ENCODE data around the gene GTPBP3.
A peak's percentile ranks its signal among the peaks of the same experiment; 100 is the strongest.
"Not testable (repeated sequence)": the region's sequence is repeated elsewhere in the genome, so short reads cannot be mapped to it uniquely, and the experiment has no call there.

The GTPBP3 gene

DNA sequence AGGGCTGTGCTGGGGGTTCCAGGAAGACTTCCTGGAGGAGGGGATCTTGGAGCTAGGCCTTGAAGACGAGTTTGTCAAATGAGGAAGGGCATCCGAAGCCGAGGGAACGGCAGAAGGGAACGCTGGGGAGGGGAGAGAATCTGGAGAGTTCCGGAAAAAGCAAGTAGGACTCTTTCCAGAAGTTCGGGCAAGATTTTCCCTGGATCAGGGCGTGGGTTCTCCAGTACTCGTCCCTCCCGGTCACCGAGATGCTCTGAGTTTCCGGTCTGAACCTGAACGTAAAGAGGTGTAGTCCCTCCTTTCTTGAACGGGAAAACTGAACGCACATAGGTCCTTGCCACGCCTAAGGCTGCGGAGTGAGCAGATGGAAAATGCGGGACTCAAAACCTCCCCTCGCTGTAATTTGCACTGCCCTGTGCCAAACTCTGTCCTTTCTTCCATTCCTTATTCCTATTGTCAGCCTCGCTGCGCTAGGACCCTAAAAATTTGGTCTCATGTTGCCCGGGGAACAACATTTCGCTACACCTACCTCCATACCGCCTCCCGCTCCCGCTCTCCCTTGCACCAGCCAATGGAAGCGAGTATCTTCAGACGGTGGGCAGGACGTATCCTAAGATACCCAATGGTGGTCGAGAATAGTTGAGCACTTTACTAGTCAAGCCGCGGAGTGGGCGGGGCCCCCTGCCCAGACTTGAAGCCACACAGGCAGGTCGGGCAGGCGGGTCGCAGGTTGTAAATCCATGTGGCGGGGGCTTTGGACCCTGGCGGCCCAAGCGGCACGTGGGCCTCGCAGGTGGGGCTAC lies at the start of gene GTPBP3:
Gene GTPBP3, plus strand, starts transcription at position 682 of the 803 bp plus-strand sequence. Its CDS starts 59 bp downstream, at position 741.
- peak; percentile 99 for DNase-seq

GRCh38 chr19:17289489-17289888 lies 47.9 kb upstream of the GTPBP3 start:
- DNase-seq = no peak

DNA sequence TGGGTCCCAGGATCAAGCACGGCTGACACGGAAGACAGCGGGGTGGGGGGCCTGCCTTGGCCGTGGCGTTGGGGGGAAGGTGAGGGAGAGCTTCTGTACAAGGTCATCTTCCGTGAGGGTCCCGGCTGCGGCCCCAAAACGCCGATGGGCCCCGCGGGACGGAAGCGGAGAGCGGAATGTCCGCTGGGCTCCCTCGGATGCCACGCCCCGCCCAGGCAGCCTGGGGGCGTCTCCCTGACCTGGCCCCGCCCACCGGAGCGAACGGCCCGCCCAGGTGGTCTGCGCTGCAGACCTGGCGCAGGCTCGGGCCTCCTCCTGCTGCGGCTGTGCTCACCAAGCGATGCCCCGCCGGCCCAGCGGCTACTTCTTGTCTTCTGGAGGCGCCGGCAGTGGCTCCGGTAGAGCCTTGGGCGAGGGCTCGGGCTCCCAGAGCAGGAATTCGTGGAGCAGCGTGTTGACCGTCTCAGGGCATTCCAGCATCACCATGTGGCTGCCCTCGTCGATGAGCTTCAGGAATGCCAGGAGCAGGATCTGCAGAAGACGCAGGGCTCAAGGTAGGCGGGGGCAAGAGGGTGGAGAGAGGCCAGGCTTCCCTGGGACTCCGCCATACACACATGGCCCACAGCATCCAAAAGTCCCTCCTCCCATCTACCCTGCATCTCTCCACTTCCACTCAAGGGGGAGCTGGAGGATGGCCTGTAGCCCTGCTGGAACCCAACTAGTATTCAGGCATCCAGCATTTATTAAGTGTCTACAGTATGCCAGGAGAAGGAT lies 44.9 kb upstream of the GTPBP3 start:
- DNase-seq = no peak

DNA sequence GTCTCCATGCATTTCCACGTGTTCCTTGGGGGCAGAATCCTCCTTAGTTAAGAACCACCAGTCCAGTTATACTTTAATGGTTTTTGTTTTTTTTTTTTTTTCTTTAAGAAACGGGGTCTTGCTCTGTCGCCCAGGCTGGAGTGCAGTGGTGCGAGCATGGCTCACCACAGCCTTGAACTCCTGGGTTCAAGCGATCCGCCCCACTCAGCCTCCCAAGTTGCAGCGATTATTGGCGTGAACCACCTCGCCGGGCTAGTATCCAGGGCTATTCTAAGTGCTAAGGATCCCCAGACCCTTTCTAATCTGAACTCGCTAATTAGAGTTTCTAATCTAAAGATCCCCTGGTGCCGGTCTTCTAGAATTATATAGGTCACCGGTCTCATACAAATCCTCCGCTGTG lies 43.7 kb upstream of the GTPBP3 start:
- DNase-seq = no peak

- DNase-seq = no peak
These were observed 43.1 kb upstream of the GTPBP3 start for GRCh38 chr19:17294051-17294891.

DNA sequence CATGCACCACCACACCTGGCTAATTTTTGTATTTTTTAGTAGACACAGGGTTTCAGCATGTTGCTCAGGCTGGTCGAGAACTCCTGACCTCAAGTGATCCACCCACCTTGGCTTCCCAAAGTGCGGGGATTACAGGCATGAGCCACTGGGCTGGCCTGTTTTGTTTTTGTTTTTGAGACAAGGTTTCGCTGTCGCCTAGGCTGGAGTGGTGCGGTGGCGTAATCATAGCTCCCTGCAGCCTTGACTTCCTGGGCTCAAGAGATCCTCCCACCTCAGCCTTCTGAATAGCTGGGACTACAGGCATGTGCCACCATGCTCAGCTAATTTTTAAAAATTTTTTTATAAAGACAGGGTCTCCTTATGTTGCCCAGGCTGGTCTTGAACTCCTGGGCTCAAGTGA lies 41.8 kb upstream of the GTPBP3 start:
- not testable (repeated sequence) for DNase-seq

- DNase-seq = no peak
These were observed 41.1 kb upstream of the GTPBP3 start for GRCh38 chr19:17296273-17296672.

GRCh38 chr19:17296976-17297375 lies 40.4 kb upstream of the GTPBP3 start:
- DNase-seq = no peak

DNA sequence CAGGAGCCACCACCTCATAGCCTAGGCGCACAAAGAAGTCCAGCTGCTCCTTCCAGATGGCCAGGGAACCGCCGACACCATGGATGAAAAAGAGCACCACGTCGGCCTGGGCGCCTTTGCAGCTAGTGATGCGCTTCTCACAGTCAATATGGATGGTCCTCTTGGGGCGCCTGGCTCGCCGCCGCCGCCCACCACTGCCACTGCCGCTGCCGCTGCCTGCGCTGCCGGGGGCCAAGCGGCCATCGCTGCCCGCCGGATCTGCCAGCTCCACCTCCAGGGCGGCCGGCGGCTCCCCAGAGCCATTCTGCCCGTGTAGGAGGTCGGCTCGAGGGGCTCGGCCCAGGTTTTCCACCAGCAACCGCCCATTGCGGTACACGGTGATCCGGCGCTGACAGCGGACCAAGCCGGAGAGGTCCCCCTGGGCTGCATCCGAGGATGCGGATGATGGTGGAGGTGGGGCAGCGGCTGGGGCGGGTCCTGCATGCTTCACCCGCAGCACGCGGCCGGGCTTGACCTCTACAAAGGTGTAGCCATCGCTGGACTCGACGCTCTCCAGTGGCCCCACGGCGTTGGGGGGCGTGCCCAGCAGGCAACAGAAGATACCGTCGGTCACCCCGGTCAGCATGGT lies 36.2 kb upstream of the GTPBP3 start:
- DNase-seq = no peak

- DNase-seq = no peak
These were observed 34.8 kb upstream of the GTPBP3 start for GRCh38 chr19:17302391-17303166.

DNA sequence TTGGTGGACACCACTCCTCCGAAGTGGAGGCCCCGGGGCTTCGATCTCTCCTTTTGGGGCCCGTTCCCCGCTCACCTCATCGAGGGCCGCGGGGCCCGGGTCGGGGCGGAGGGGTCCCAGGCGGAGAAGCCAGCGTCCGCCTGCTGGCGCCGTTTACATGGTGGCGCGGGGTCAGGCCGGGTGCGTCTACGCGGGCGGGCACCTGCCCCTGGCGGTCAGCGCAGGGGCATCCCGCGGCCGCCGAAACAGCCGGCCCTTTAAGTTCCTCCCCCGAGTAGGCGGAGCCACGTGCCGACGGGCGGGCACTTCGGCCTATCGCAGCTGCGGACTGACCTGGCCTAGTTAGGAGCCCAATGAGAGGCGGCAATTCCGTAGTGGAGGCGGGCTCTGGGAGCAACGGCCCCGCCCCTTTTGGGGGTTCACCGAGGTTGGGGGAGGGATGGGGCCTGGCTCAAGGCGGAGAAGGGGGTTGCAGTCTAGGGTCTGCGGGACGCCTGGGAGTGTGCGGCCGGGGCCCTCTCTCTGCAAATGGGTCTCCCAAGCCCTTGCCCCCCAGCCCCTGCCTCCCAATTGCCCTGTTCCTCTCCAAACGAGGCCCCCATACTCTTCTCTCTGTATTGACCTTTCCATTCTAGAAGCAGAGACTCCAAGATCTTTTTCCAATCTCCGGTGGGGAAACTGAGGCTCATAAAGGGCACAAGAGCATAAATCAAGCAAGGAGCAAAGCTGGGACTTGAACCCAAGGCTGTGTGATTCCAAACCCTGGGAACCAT lies 34.0 kb upstream of the GTPBP3 start, which contains the start of gene ABHD8:
Gene ABHD8, minus strand, starts transcription at position 259 of the 773 bp plus-strand sequence. CDS start 1,809 bp downstream, outside the sequence.
- peak; percentile 93 for DNase-seq

GRCh38 chr19:17303940-17304267 lies 33.4 kb upstream of the GTPBP3 start:
- DNase-seq = no peak

- no peak for DNase-seq
These were observed 32.8 kb upstream of the GTPBP3 start for GRCh38 chr19:17304386-17305215.

GRCh38 chr19:17305216-17305516 lies 32.2 kb upstream of the GTPBP3 start:
- DNase-seq = no peak

DNA sequence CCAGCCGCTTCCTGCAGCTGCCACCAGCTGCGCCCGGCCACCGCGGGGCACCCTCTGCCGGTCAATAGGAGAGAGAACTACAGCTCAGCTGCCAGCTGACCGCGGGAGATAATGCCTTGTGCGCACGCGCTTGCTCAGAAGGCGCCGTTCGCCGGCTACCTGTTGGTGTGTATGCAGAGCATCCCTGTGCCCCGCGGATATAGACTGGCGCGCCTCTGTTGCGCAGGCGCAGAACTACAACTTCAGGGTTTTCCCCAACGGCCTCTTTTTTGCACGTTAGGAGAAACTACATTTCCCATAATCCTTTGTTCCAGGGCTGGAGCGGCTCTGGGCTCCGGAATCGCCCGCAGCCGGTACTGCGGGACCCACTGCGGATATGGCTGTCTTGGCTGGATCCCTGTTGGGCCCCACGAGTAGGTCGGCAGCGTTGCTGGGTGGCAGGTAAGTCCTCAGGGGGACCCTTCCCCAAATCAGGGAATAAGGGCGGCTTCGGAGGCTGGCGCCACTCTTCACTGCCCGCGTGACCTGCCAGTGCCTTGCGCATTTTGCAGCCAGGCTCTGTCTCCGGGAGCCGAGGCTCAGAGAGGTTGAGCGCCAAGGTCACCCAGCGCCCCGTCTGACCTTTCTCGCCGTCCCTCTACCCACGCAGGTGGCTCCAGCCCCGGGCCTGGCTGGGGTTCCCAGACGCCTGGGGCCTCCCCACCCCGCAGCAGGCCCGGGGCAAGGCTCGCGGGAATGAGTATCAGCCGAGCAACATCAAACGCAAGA lies 31.7 kb upstream of the GTPBP3 start, which contains the start of gene MRPL34:
Gene MRPL34, plus strand, starts transcription at position 356 of the 768 bp plus-strand sequence. Its CDS starts 21 bp downstream, at position 377.
- peak; percentile 100 for DNase-seq

- DNase-seq = no peak
These were observed 31.1 kb upstream of the GTPBP3 start for GRCh38 chr19:17306285-17306714.

- no peak for DNase-seq
These were observed 29.4 kb upstream of the GTPBP3 start for GRCh38 chr19:17307876-17308377.

- DNase-seq = peak; percentile 100
These were observed 28.0 kb upstream of the GTPBP3 start, which contains the start of gene DDA1 for GRCh38 chr19:17309198-17309964. Gene DDA1, plus strand, starts transcription at chr19:17309563. Its CDS starts 92 bp downstream, at chr19:17309655.

All from NCI-H1105 treated with DMSO at 0.1 percent for 48 hours (cell line).